HG02840 (cell line): ENCODE results near the gene XRN2.
A peak's percentile ranks its signal among the peaks of the same experiment; 100 is the strongest.

Experiments
- ATAC-seq: cut with Tn5 transposase; IDR thresholded peaks from one replicate; pipeline ENCODE4 v1.9.1; 2021; ENCODE audit warnings: mild to moderate bottlenecking, moderate library complexity, moderate number of reproducible peaks; ENCODE audit not compliant: unreplicated experiment, low FRiP score

XRN2 gene, protein sequence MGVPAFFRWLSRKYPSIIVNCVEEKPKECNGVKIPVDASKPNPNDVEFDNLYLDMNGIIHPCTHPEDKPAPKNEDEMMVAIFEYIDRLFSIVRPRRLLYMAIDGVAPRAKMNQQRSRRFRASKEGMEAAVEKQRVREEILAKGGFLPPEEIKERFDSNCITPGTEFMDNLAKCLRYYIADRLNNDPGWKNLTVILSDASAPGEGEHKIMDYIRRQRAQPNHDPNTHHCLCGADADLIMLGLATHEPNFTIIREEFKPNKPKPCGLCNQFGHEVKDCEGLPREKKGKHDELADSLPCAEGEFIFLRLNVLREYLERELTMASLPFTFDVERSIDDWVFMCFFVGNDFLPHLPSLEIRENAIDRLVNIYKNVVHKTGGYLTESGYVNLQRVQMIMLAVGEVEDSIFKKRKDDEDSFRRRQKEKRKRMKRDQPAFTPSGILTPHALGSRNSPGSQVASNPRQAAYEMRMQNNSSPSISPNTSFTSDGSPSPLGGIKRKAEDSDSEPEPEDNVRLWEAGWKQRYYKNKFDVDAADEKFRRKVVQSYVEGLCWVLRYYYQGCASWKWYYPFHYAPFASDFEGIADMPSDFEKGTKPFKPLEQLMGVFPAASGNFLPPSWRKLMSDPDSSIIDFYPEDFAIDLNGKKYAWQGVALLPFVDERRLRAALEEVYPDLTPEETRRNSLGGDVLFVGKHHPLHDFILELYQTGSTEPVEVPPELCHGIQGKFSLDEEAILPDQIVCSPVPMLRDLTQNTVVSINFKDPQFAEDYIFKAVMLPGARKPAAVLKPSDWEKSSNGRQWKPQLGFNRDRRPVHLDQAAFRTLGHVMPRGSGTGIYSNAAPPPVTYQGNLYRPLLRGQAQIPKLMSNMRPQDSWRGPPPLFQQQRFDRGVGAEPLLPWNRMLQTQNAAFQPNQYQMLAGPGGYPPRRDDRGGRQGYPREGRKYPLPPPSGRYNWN

DNA sequence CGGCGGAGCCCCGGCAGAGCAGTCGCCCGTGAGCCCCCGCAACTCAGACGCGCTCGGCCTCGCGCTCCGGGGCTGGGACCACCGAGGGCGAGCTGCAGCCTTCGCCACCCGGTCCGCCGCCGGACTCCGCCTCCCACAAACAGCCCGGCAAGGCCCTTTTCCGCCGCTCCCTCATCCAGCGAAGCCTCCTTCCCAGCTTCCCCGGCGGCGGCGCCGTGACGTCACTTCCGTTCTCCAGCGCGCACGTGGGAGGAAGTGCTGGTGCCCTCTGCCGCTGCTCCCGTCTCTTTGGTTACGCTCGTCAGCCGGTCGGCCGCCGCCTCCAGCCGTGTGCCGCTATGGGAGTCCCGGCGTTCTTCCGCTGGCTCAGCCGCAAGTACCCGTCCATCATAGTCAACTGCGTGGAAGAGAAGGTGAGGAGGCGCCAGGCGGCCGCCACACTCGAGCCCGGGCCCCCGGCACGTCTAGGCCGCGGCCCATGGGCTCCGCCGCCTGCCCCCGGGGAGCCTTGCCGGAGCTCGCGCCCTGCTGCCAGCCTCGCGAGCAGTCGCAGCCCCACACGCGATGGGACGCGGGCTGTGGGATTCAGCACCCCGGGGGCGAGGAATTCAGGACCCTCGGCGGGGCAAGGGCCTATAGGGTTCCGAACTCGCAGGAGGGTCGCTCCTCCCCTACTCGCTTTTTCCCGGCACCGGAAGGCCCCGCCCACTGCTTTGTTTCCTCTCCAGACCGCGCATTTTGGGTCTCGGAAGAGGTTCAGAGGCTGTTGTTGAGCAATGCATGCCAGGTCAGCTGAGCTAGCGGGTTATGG lies at the start of gene XRN2:
XRN2 (plus strand) TSS at position 271 of the 811 bp plus-strand sequence; CDS start at position 339, 68 bp downstream.
- ATAC-seq, result peak; percentile 90

DNA sequence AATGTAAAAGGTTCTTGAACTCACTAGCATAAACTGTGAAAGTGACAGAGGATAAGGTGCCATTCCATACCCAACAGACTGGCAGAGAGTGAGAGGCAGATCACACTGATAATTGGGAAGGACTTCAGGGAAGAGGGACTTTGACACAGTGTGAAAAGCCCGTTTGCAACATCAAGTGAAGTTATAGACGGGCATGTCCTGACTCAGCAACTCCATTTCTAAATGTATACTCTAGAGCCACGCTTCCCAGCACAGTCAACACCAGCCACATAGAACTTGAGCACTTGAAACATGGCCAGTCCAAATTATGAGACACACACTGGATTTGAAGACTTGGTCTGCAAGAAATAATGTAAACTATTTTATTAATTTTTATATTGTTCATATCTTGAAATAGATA lies 45.9 kb upstream of the XRN2 start:
- ATAC-seq, result no peak

DNA sequence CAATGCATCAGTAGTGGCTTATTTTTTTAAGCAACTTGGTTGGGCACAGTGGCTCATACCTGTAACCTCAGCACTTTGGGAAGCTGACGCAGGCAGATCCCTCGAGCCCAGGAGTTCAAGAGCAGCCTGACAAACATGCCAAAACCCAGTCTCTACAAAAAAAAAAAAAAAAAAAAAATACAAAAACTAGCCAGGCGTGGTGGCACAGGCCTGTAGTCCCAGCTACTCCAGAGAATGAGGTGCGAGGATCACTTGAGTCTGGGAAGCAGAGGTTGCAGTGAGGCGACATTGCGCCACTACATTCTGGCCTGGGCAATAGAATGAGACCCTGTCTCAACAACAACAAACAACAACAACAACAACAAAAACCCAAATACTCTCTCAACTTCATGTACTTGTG lies 44.7 kb upstream of the XRN2 start:
- no peak for ATAC-seq

DNA sequence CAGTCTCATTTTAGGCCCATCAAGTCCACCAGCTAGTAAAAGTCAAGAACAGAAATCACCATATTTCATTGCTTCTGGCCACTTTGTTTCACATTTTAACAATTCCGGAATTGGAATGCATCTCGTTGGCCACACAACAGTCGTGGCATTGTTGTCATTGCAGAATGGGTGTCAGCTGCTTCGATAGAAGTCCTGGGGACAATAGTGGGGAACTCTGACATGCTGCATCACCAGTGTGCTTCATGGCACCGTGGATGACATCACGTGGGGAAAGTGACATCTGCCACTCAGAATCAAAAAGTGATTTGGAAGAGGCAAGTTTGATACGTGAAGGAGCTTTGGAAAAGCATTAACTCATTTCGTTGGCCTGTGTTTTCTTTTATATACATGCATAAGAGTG lies 43.8 kb upstream of the XRN2 start:
- no peak for ATAC-seq

DNA sequence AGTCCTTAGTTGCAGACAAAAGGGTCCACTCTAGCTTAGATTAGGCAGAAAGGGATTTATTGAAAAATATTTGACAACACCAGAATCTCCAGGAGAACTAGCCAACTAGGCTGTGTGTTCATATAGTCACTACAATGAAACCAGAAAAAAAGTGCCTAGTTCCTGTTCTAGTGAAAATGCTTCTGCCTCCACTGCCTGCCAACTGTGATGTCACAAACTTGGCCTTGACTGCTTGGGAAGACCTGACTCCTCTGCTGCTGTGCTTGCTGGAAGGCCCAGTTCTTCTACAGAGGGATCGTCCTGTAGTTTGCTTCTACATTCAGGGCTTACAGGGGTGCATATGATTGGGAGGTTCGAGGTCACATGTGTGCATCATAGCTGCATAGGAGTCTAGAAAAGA lies 40.3 kb upstream of the XRN2 start:
- no peak for ATAC-seq

DNA sequence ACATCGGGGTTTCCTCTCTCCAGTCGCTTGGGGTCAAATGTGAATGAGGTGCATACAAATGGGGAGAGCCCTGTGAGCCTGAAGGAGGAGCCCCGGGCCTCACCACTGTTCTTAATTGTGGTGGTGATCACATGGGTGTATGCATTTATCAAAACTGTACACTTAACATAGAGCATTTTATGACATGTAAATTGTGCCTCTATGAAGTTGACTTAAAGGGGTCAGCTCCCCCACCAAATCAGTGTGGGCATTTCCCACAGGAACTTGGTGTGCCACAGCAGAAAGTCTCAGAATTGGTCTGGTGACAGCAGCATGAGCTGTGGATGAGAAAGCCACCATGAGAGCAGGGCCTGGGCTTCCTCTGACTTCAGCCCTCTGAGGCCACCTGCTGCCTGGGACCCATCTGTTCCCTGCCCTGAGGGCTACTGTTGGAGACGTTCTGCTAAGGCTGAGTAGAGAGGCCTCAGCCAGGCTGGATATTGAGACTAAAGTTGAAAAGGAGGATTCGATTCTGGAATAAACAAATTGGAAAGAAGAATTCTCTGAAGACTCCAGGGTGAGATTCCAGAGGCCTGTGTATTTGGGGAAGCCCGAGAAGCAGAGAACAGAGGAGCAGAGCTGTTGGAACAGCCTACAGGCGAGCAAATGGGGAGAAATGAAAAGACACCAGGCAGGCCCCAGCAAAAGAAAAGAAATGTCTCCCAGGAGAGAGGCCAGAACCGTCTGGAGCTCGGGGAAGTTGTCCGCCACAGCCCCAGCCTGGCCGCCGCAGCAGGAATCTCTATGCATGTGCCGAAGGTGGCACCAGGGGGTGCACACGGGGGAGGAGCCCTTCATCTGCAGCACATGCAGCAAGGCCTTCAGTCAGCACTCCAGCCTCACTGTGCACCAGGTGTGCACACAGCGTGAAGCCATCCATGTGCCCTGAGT lies 37.6 kb upstream of the XRN2 start:
- no peak for ATAC-seq

DNA sequence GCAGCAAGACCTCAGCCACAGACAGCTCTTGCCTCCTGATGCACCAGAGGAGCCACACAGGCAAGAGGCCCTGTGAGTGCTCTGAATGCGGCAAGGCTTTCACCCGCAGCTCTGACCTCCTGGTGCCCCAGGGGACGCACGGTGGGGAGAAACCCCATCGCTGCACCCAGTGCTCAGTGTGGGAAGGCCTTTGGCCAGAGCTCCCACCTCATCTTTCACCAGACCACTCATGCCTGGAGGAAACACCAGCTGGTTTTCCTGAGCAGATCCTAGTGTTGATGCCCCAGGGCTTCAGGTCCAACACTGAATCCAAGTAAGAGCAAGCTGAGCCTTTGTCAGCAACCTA lies 37.0 kb upstream of the XRN2 start:
- ATAC-seq, result no peak

DNA sequence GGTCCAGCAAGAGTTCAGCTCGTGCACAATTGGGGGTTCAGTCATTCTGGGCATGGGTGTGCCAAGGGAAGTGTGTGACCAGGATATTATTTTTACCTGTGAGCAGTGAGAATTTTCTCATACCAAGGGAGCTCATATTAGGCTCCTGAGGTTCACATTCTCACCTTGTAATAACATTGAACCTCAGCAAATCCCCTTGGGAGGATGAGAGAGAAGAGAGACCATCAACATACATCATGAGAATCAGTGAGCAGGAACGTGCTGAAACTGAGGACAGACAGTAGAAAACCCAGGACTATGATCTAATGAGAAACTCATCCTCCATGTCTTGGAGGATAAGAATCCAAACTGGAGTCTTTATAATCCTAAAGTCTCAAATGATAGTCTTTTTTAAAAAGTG lies 33.4 kb upstream of the XRN2 start:
- no peak for ATAC-seq

DNA sequence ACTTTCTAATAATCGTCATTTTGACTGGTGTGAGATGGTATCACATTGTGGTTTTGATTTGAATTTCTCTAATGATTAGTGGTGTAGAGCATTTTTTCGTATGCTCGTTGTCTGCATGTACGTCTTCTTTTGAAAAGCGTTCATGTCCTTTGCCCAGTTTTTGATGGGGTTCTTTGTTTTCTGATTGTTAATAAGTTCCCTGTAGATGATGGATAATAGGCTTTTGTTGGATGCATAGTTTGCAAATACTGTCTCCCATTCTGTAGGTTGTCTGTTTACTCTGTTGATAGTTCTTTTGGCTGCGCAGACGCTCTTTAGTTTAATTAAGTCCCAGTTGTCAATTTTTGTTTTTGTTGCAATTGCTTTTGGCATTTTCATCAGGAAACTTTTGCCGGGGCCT lies 32.3 kb upstream of the XRN2 start:
- no peak for ATAC-seq

DNA sequence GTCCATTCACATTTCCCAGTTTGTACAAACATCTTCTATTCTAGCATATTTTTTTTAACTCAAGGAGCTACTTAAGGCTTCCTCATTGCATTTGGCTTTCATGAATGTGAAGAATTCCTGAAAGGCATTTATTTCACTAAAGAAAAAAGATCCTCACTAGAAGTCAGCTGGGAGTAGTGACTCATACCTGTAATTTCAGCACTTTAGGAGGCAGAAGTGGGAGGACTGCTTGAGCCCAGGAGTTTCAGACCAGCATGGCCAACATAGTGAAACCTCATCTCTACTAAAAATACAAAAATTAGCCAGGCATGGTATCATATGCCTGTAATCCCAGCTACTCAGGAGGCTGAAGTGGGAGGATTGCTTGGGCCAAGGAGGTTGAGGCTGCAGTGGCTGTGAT lies 30.9 kb upstream of the XRN2 start:
- ATAC-seq, result no peak

DNA sequence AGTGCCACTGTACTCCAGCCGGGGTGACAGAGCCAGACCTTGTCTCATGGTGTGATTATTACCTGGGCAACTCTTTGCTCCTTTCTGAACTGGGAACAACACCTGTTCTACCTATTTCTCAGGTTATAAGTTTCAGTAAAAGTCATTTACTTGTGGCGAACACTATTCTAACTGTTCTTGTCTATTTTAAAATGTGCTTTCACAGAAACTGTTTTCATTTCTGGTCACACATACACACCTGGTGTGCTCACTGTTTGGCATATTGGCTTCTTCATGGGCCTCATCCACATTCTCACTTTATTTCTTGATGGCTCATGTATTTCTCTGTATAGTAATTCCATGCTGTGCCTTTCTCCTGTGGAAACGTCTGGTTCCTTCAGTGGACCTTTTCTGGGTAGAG lies 30.5 kb upstream of the XRN2 start:
- no peak for ATAC-seq

DNA sequence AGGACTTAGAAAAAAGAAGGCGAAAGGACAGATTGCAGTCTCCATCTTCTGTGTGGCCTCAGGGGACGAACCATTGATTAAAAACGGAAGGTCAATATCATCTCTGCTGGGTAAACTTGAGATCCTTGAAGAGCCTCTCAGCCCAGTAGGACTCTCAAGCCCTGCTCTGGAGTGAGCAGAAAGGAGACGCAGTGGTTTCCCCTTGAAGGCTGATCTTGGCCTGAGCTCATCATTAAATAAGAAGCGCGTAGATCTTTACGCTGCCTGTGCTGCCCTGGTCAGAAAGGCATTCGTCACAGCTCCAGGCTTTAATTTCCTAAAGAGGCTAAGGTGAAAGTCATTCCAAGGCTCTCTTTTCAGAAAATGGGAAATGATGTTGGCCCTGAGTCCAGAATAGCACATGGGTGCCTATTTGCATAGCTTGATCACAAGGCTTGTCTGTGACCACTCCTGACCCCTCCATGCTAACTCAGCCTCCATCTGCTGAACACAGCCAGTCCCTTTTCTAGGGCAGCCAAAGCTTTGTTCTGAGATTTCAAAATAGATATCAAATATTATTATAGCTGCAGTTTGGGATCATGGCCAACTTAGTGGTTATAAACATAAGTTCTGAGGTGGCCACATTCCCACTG lies 29.3 kb upstream of the XRN2 start:
- no peak for ATAC-seq

DNA sequence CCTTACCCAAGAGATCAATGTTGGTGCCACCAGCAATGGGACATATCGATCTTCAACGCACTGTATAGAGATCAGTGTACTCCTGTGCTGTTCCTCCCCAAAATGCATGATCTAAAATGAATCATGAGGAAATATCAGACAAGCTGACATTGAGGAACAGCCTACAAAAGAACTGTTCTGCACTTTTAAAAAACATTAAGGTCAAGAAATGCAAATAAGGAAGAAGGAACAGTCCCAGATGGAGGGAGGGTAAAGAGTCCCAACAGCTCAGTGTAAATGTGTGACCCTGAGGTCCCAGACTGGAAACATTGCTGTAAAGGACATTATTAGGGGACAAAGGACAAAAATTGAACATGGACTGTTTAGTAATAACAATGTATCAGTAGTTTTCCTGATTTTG lies 24.3 kb upstream of the XRN2 start:
- ATAC-seq, result no peak

DNA sequence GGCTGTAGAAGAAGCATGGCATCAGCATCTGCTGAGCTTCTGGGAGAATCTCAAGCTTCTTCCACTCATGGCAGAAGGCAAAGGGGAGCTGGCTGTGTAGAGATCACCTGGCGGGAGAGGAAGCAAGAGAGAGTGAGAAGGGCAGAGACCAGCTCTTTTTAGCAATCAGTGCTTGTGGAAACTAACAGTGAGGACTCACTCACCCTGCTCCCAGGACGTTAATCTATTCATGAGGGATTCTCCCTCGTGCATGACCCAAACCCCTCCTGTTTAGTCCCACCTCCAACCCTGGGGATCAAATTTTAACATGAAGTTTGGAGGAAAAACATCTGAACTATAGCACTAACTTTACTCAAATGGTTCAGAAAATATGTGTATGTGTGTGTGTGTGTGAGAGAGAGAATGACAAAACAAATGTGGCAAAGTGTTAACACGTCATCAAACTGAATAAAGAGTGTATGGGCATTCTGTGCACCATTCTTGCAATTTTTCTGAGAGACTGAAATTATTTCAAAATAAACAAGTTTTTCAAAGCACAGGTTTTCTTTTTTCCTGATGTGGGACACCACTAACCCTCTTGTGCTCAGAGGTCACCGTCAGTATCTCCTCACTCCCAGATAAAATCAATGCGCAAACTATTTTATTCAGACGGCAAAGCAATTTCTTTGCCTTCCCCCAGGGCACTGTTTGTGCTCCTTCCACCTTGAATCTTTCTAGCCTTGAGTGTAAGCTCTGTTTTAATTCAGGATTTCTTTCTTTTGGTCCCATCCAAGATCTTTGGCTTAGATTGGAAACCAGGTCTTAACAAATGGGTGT lies 23.2 kb upstream of the XRN2 start:
- ATAC-seq, result no peak

DNA sequence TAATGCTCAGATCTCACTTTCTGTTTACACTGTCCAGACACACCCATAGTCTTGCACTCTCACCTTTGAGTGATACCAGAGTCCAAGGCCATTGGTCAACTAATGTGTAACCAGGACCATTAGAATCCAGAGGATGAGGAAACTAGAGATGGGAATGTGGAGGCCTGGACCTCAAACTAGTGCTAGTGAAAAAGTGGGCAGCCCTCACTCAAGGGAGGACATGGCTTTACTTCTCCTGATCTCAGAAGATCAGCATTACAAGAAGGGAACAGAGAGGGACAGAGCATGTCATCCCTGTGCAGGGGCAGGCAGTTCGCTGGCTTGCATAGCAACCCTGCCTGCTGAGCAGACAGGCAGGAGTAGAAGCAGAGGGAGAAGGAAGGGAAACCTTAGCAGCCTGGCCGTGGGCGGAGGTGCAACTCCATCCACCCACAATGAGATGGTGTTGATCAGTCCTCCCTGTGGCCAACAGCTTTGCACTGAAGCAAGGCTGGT lies 22.6 kb upstream of the XRN2 start:
- no peak for ATAC-seq

DNA sequence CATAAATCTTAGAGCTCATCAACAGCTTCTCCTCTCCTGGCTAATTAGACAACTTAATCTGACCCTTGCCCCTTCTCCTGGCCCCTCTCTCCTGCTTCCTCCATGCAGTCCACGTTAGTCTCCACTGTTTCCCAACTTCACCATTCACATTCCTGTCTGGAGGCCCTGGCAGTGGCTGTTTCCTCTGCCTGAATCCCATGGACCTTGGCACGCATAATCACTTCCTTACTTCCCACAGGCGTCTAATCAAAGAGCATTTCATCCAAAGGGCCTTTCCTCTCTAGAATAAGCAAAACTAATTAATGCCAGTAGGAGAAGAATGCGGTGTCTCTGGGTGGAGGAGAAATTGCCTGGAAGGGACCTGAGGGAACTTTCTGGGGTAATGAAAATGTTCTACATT lies 16.4 kb upstream of the XRN2 start:
- ATAC-seq, result no peak

DNA sequence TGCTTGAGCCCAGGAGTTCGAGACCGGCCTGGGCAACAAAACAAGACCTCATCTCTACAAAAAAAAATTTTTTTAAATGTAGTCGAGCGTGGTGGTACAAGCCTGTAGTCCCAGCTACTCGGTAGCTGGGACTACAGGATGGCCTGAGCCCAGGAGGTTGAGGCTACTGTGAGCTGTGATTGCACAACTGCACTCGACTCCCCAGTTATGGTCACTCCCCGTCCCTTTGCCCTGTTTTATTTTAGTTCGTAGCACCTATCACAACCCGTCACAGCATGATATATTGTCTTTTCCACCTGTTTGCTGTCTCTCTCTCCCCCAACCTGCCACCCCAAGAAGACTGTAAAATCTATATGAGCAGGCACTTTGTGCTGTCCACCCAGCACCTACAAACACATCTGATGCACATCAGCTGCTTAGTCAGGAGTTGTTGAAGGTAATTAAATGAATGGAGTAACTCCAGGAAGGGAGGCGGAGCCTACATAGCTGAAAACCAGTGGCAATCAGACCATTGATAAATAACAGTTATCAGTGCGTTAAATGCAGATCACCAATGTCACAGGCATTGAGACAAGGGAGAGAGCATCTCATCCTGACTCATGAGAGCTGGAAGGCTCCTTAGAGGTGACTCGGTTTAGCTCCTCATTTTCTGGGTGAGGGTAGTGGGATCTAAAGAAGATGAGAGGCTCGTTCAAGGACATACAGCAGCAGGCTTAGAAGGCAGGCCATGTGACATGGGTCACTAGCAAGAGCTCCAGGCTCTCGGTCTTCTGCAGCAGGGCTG lies 14.4 kb upstream of the XRN2 start:
- ATAC-seq, result no peak

DNA sequence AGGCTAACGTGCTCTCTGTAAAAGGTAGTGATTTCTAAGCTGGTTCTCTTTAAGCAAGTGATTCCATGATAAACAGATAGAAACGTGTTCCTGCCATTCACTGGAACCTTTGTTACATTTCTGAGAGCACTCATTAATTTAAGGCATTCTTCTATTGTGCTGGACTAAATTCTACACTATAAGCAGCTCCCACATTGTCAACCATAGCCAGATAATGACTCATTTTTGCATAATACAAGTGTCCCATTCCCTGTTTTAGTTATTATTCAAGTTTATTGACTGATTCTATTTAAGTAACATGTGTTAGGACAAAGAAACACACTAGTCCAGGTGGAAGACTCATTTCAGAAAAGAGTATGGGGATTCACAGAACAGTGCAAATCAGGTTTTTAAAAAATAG lies 13.5 kb upstream of the XRN2 start:
- ATAC-seq, result no peak
